Measurements from ENCODE around the gene CDC6.

CDC6 gene

GRCh38 chr17:40349477-40349894, 61.8 kb downstream of the CDC6 start:
- H3K27me3 ChIP-seq (ENCODE audit: low read depth, low read length): no peaks in the 10 kb centered on the region
- H2AFZ ChIP-seq (ENCODE audit: low read depth, low read length): no peak overlapping the region
- H3K4me1 ChIP-seq (ENCODE audit: low read length): peaks cover 7% of the 10 kb centered on the region
- no peaks in the 10 kb centered on the region for H3K9me3 ChIP-seq (ENCODE audit: insufficient read depth, low read length)
- no peak overlapping the region for H3K27ac ChIP-seq (ENCODE audit: low read length)
- H3K4me2 ChIP-seq (ENCODE audit: low read length): no peak overlapping the region
- TF ChIP-seq, protein P1, sequence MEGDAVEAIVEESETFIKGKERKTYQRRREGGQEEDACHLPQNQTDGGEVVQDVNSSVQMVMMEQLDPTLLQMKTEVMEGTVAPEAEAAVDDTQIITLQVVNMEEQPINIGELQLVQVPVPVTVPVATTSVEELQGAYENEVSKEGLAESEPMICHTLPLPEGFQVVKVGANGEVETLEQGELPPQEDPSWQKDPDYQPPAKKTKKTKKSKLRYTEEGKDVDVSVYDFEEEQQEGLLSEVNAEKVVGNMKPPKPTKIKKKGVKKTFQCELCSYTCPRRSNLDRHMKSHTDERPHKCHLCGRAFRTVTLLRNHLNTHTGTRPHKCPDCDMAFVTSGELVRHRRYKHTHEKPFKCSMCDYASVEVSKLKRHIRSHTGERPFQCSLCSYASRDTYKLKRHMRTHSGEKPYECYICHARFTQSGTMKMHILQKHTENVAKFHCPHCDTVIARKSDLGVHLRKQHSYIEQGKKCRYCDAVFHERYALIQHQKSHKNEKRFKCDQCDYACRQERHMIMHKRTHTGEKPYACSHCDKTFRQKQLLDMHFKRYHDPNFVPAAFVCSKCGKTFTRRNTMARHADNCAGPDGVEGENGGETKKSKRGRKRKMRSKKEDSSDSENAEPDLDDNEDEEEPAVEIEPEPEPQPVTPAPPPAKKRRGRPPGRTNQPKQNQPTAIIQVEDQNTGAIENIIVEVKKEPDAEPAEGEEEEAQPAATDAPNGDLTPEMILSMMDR (IDR thresholded peaks at IDR 0.05; ENCODE audit: low read depth, low read length): no peak
- TF ChIP-seq EZH2phosphoT487 (IDR thresholded peaks at IDR 0.05; ENCODE audit: low read depth): no peak
- H4K20me1 ChIP-seq (ENCODE audit: insufficient read depth, low read length): peaks cover 62% of the 10 kb centered on the region
- no peak overlapping the region for H3K9ac ChIP-seq (ENCODE audit: low read length)
- no peak overlapping the region for H3K4me3 ChIP-seq (ENCODE audit: low read length)
- H3K79me2 ChIP-seq (ENCODE audit: low read length): peaks cover 16% of the 10 kb centered on the region
- H3K36me3 ChIP-seq (replicated peaks; ENCODE audit: low read depth, low read length): peaks cover 13% of the 10 kb centered on the region

DNA sequence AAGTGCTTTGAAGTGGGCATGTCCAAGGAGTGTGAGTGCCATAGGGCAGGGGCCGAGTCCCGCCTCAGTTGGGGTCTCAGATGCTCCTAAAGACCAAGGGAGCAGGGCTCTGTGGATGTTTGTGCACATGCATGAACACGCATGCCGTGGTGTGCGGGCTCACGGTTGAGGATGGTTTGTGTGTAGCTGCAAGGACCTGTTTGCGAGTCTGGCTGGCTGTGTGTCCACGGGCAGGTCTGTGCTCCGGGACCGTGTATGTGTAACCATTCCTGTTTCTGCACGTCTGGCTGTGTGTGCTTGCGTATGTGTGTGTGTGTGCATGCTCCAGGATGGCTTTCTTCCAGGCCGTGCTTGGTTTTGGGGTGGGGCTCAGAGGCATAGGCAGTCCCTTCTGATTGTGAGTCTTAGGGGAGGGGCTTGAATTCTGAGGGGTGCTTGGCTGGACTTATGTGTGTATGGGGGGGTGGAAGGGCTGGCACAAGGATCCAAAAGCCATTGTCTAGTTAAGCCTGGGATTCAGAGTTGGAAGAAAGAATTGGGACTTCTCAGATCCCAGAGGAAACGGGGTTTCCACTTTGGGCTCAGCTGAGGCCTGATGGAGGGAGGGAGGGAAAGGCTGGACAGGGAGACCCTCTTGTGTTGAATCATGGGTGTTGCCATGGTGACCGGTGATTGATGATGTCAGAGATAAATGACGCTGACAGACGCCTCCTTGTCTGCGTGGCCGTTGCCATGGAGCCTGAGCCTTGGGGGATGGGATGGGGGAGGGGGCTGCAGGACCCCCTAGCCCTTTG, 62.4 kb downstream of the CDC6 start:
- H4K20me1 ChIP-seq (ENCODE audit: insufficient read depth, low read length): peaks cover 60% of the 10 kb centered on the region
- H2AFZ ChIP-seq (ENCODE audit: low read depth, low read length): no peak overlapping the region
- no peak overlapping the region for H3K27ac ChIP-seq (ENCODE audit: low read length)
- no peaks in the 10 kb centered on the region for H3K27me3 ChIP-seq (ENCODE audit: low read depth, low read length)
- H3K4me3 ChIP-seq (ENCODE audit: low read length): no peak overlapping the region
- TF ChIP-seq, protein P1 (IDR thresholded peaks at IDR 0.05; ENCODE audit: low read depth, low read length): no peak
- TF ChIP-seq EZH2phosphoT487 (IDR thresholded peaks at IDR 0.05; ENCODE audit: low read depth): no peak
- no peaks in the 10 kb centered on the region for H3K9me3 ChIP-seq (ENCODE audit: insufficient read depth, low read length)
- H3K4me1 ChIP-seq (ENCODE audit: low read length): peaks cover 7% of the 10 kb centered on the region
- peaks cover 13% of the 10 kb centered on the region for H3K36me3 ChIP-seq (replicated peaks; ENCODE audit: low read depth, low read length)
- no peak overlapping the region for H3K9ac ChIP-seq (ENCODE audit: low read length)
- H3K79me2 ChIP-seq (ENCODE audit: low read length): peaks cover 12% of the 10 kb centered on the region
- no peak overlapping the region for H3K4me2 ChIP-seq (ENCODE audit: low read length)

DNA sequence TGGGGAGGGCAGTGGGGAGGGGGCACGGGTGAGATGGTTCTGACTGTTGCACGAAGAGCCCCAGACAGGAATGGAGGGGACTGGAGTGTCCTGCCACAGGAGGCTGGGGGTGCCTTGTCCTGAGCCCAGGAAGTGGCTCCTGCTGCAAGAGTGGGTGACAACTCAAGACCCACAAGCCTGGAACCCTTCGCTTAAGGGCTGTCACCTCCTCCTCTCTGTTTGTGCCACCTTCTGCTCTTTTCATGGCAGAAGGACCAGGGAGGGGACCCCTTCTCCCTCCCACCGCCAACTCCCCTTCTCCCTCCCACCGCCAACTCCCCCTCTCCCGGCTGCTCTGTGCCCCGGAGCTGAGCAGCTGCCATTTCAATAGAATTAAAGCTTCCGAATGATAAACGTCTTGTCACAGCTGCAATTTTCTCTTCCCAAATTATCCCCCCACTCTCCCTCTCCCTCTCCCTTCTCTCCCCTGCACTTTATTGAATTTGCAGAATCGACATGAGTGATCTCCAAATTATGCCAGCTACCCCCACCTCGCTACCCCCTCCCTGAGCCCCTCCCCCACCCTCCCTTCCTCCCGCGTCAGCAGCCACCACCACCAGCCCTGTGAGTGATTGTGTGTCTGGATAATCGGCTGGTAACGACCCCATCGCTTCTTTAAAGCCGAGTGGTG, 63.1 kb downstream of the CDC6 start:
- Histone ChIP-seq H3K9me3 (ENCODE audit: insufficient read depth, low read length) (no peaks in the 10 kb centered on the region), H2AFZ (ENCODE audit: low read depth, low read length) (no peak overlapping the region), H3K27ac (ENCODE audit: low read length) (no peak overlapping the region), H3K9ac (ENCODE audit: low read length) (no peak overlapping the region), H3K79me2 (ENCODE audit: low read length) (peaks cover 12% of the 10 kb centered on the region), H3K36me3 (replicated peaks; ENCODE audit: low read depth, low read length) (peaks cover 16% of the 10 kb centered on the region), H3K4me2 (ENCODE audit: low read length) (no peak overlapping the region), H3K27me3 (ENCODE audit: low read depth, low read length) (no peaks in the 10 kb centered on the region), H4K20me1 (ENCODE audit: insufficient read depth, low read length) (peaks cover 53% of the 10 kb centered on the region), H3K4me3 (ENCODE audit: low read length) (no peak overlapping the region), H3K4me1 (ENCODE audit: low read length) (peaks cover 7% of the 10 kb centered on the region)
- TF ChIP-seq, protein P1 (IDR thresholded peaks at IDR 0.05; ENCODE audit: low read depth, low read length): no peak
- TF ChIP-seq EZH2phosphoT487 (IDR thresholded peaks at IDR 0.05; ENCODE audit: low read depth): no peak

Data from OCI-LY3 (cell line).